ENCODE results near the gene PTPA. TPM values are rescaled to one million over a fixed set of nuclear protein-coding genes. Genes with fewer than 3 reads are reported as not detected.

The PTPA gene
- total and polyA plus RNA-seq, 7 experiments from 2014 or later: 12.6 to 110 (median 48.1) TPM

- H3K4me3 Mint-ChIP-seq: peak within 1 kb of the TSS; percentile 88 to 94 (median 90)
- CTCF ChIA-PET: interaction anchor here (0.6 to 1.1 kb wide), 2 partner anchors 701 to 876 kb away, joined by 4 read pairs; no protein-coding TSS in a partner anchor
- ATAC-seq (peak; percentile 97), DNase-seq (peak; percentile 96 to 99 (median 99))
- POLR2A ChIA-PET: interaction anchor here (0.6 to 1.8 kb wide), 14 partner anchors 8 to 528 kb away, joined by 3 to 8 read pairs (median 4); partner anchors contain the start of genes CRAT, MIGA2, PTPA and SH3GLB2
- peaks cover 0 to 4% (median 0%) of the 10 kb centered on the region in 5 donors for H3K36me3 Mint-ChIP-seq
- Histone ChIP-seq H3K27me3 (ENCODE audit: control insufficient read depth in 2 of 2, insufficient read depth in 2 of 2, low read length in 2 of 2) (no peaks in the 10 kb centered on the region), H3K4me3 (ENCODE audit: low read length) (peak within 1 kb of the TSS; percentile 82), H3K27ac (ENCODE audit: low read depth, low read length) (peak within 1 kb of the TSS; percentile 79), H3K9me3 (ENCODE audit: control insufficient read depth in 2 of 3, low read length in 3 of 3) (no peaks in the 10 kb centered on the region), H3K4me1 (ENCODE audit: control insufficient read depth in 2 of 2, insufficient read depth in 2 of 2, low read length in 2 of 2) (peaks cover 19 to 20% of the 10 kb centered on the region in 2 donors), H3K36me3 (ENCODE audit: control insufficient read depth in 2 of 3, insufficient read depth in 3 of 3, low read length in 3 of 3) (peaks cover 0 to 29% (median 3%) of the 10 kb centered on the region in 3 experiments)
- no peaks in the 10 kb centered on the region for H3K27me3 Mint-ChIP-seq
- H3K9me3 Mint-ChIP-seq: peaks cover 0 to 4% (median 0%) of the 10 kb centered on the region in 11 donors
- H3K4me1 Mint-ChIP-seq: peaks cover 6 to 41% (median 26%) of the 10 kb centered on the region in 7 donors
- H3K27ac Mint-ChIP-seq: peak within 1 kb of the TSS; percentile 69 to 93 (median 87)
- intact Hi-C loops (cut with micrococcal nuclease): loop anchor here (1.0 to 2.0 kb wide), 12 partner anchors 11 to 723 kb away; partner anchors contain the start of genes CRAT (in 2 of the 2), MIGA2 (in 2 of the 2), SH3GLB2 (in 2 of the 2) and ASB6 (in 1 of the 2)
These were observed 30.4 kb upstream of the PTPA start, which contains the start of gene DOLPP1 for GRCh38 chr9:129080601-129081387. DOLPP1 (plus strand) TSS chr9:129081111; CDS start chr9:129081132, 21 bp downstream.

- peaks cover 0 to 4% (median 0%) of the 10 kb centered on the region in 11 donors for H3K9me3 Mint-ChIP-seq
- H3K27me3 ChIP-seq (ENCODE audit: control insufficient read depth in 2 of 2, insufficient read depth in 2 of 2, low read length in 2 of 2): no peaks in the 10 kb centered on the region
- peak overlapping the region; percentile 67 to 93 (median 87) for H3K27ac Mint-ChIP-seq
- peak overlapping the region; percentile 79 for H3K27ac ChIP-seq (ENCODE audit: low read depth, low read length)
- peaks cover 0 to 4% (median 0%) of the 10 kb centered on the region in 5 donors for H3K36me3 Mint-ChIP-seq
- DNase-seq: peak in 1 of 9 donors; percentile 37
- H3K27me3 Mint-ChIP-seq: no peaks in the 10 kb centered on the region
- H3K36me3 ChIP-seq (ENCODE audit: control insufficient read depth in 2 of 3, insufficient read depth in 3 of 3, low read length in 3 of 3): peaks cover 0 to 36% (median 5%) of the 10 kb centered on the region in 3 experiments
- H3K4me1 ChIP-seq (ENCODE audit: control insufficient read depth in 2 of 2, insufficient read depth in 2 of 2, low read length in 2 of 2): peaks cover 19 to 20% of the 10 kb centered on the region in 2 donors
- CTCF ChIA-PET: interaction anchor here (1.1 kb wide), 1 partner anchor 700 kb away, joined by 4 read pairs; no protein-coding TSS in a partner anchor
- POLR2A ChIA-PET: interaction anchor here (0.6 to 1.8 kb wide), 10 partner anchors 12 to 527 kb away, joined by 3 to 8 read pairs (median 3); partner anchors contain the start of genes CRAT and PTPA
- H3K4me1 Mint-ChIP-seq: peaks cover 6 to 41% (median 26%) of the 10 kb centered on the region in 7 donors
- intact Hi-C loops (cut with micrococcal nuclease): loop anchor here (1.0 to 2.0 kb wide), 11 partner anchors 12 to 722 kb away; partner anchors contain the start of genes CRAT (in 2 of the 2), MIGA2 (in 2 of the 2), SH3GLB2 (in 2 of the 2) and ASB6 (in 1 of the 2)
- H3K4me3 Mint-ChIP-seq: peak overlapping the region; percentile 88 to 94 (median 90)
- no peaks in the 10 kb centered on the region for H3K9me3 ChIP-seq (ENCODE audit: control insufficient read depth in 2 of 3, low read length in 3 of 3)
- ATAC-seq: no peak
- H3K4me3 ChIP-seq (ENCODE audit: low read length): peak overlapping the region; percentile 82
These were observed 29.8 kb upstream of the PTPA start for GRCh38 chr9:129081388-129081904.

- Mint-ChIP-seq H3K9me3 (peaks cover 0 to 4% (median 0%) of the 10 kb centered on the region in 11 donors), H3K4me1 (peaks cover 6 to 39% (median 26%) of the 10 kb centered on the region in 7 donors)
These were observed 27.1 kb upstream of the PTPA start for GRCh38 chr9:129084087-129084486.

GRCh38 chr9:129089246-129089645 lies 22.0 kb upstream of the PTPA start:
- ATAC-seq: no peak
- intact Hi-C loops (cut with micrococcal nuclease): no loop called here
- POLR2A ChIA-PET: interaction anchor here (1.3 to 1.5 kb wide), 2 partner anchors 9 to 20 kb away, joined by 3 to 4 read pairs; partner anchors contain the start of gene DOLPP1
- no peak overlapping the region for H3K27ac ChIP-seq (ENCODE audit: low read depth, low read length)
- peaks cover 0 to 58% (median 5%) of the 10 kb centered on the region in 3 experiments for H3K36me3 ChIP-seq (ENCODE audit: control insufficient read depth in 2 of 3, insufficient read depth in 3 of 3, low read length in 3 of 3)
- H3K4me3 ChIP-seq (ENCODE audit: low read length): no peak overlapping the region
- H3K4me1 ChIP-seq (ENCODE audit: control insufficient read depth in 2 of 2, insufficient read depth in 2 of 2, low read length in 2 of 2): no peaks in the 10 kb centered on the region
- H3K9me3 ChIP-seq (ENCODE audit: control insufficient read depth in 2 of 3, low read length in 3 of 3): no peaks in the 10 kb centered on the region
- Mint-ChIP-seq H3K9me3 (no peaks in the 10 kb centered on the region), H3K27me3 (no peaks in the 10 kb centered on the region), H3K4me1 (peaks cover 0 to 2% (median 0%) of the 10 kb centered on the region in 7 donors), H3K36me3 (peaks cover 0 to 21% (median 0%) of the 10 kb centered on the region in 5 donors), H3K4me3 (no peak overlapping the region), H3K27ac (no peak overlapping the region)
- no peak for DNase-seq
- H3K27me3 ChIP-seq (ENCODE audit: control insufficient read depth in 2 of 2, insufficient read depth in 2 of 2, low read length in 2 of 2): no peaks in the 10 kb centered on the region
- CTCF ChIA-PET: interaction anchor here (0.6 kb wide), 1 partner anchor 29 kb away, joined by 3 read pairs; no protein-coding TSS in a partner anchor

More at GRCh38 chr9:129084087-129084486, 27.1 kb upstream of the PTPA start:
- H3K4me3 ChIP-seq (ENCODE audit: low read length): no peak overlapping the region
- Mint-ChIP-seq H3K36me3 (peaks cover 0 to 12% (median 0%) of the 10 kb centered on the region in 5 donors), H3K4me3 (peak overlapping the region in 1 of 10 donors; percentile 25), H3K27me3 (no peaks in the 10 kb centered on the region), H3K27ac (no peak overlapping the region)
- peaks cover 19 to 20% of the 10 kb centered on the region in 2 donors for H3K4me1 ChIP-seq (ENCODE audit: control insufficient read depth in 2 of 2, insufficient read depth in 2 of 2, low read length in 2 of 2)
- intact Hi-C loops (cut with micrococcal nuclease): no loop called here
- POLR2A ChIA-PET: interaction anchor here (1.3 kb wide), 1 partner anchor 10 kb away, joined by 3 read pairs; no protein-coding TSS in a partner anchor
- no peak for DNase-seq
- H3K27ac ChIP-seq (ENCODE audit: low read depth, low read length): no peak overlapping the region
- CTCF ChIA-PET: interaction anchor here (1.0 kb wide), 1 partner anchor 12 kb away, joined by 4 read pairs; no protein-coding TSS in a partner anchor
- no peaks in the 10 kb centered on the region for H3K27me3 ChIP-seq (ENCODE audit: control insufficient read depth in 2 of 2, insufficient read depth in 2 of 2, low read length in 2 of 2)
- peaks cover 0 to 57% (median 5%) of the 10 kb centered on the region in 3 experiments for H3K36me3 ChIP-seq (ENCODE audit: control insufficient read depth in 2 of 3, insufficient read depth in 3 of 3, low read length in 3 of 3)
- ATAC-seq: no peak
- no peaks in the 10 kb centered on the region for H3K9me3 ChIP-seq (ENCODE audit: control insufficient read depth in 2 of 3, low read length in 3 of 3)

- peaks cover 0 to 12% (median 0%) of the 10 kb centered on the region in 5 donors for H3K36me3 Mint-ChIP-seq
- H3K27me3 Mint-ChIP-seq: no peaks in the 10 kb centered on the region
- intact Hi-C loops (cut with micrococcal nuclease): no loop called here
- DNase-seq (no peak), ATAC-seq (no peak)
- peaks cover 0 to 2% (median 0%) of the 10 kb centered on the region in 7 donors for H3K4me1 Mint-ChIP-seq
- H3K4me3 ChIP-seq (ENCODE audit: low read length): no peak overlapping the region
- H3K9me3 ChIP-seq (ENCODE audit: control insufficient read depth in 2 of 3, low read length in 3 of 3): no peaks in the 10 kb centered on the region
- H3K27ac ChIP-seq (ENCODE audit: low read depth, low read length): no peak overlapping the region
- ChIA-PET POLR2A (interaction anchor here (1.1 kb wide), 1 partner anchor 11 kb away, joined by 3 read pairs; no protein-coding TSS in a partner anchor), CTCF (no interaction called here)
- peaks cover 0 to 38% (median 0%) of the 10 kb centered on the region in 3 experiments for H3K36me3 ChIP-seq (ENCODE audit: control insufficient read depth in 2 of 3, insufficient read depth in 3 of 3, low read length in 3 of 3)
- H3K27me3 ChIP-seq (ENCODE audit: control insufficient read depth in 2 of 2, insufficient read depth in 2 of 2, low read length in 2 of 2): no peaks in the 10 kb centered on the region
- no peak overlapping the region for H3K4me3 Mint-ChIP-seq
- H3K27ac Mint-ChIP-seq: peak overlapping the region in 1 of 9 donors; percentile 59
- H3K9me3 Mint-ChIP-seq: no peaks in the 10 kb centered on the region
- no peaks in the 10 kb centered on the region for H3K4me1 ChIP-seq (ENCODE audit: control insufficient read depth in 2 of 2, insufficient read depth in 2 of 2, low read length in 2 of 2)
These were observed 17.4 kb upstream of the PTPA start for GRCh38 chr9:129093602-129094386.

All from naive thymus-derived CD4-positive, alpha-beta T cell (primary cell).